ENCODE data around the gene TSR3.

Gene TSR3

GRCh38 chr16:1350691-1351090, 987 bp downstream of the TSR3 start:
- TF ChIP-seq CTCF (IDR thresholded peaks at IDR 0.05; ENCODE audit: low read depth, low read length): no peak
- DNase-seq (ENCODE audit: extremely low read depth, low read depth): no peak

GRCh38 chr16:1349951-1350350, 1.7 kb downstream of the TSR3 start:
- no peak for TF ChIP-seq CTCF (IDR thresholded peaks at IDR 0.05; ENCODE audit: low read depth, low read length)
- DNase-seq (ENCODE audit: extremely low read depth, low read depth): no peak

GRCh38 chr16:1349351-1349750, 2.3 kb downstream of the TSR3 start:
- DNase-seq (ENCODE audit: extremely low read depth, low read depth): no peak
- no peak for TF ChIP-seq CTCF (IDR thresholded peaks at IDR 0.05; ENCODE audit: low read depth, low read length)

GRCh38 chr16:1348926-1349325, 2.8 kb downstream of the TSR3 start:
- DNase-seq (ENCODE audit: extremely low read depth, low read depth): no peak
- no peak for TF ChIP-seq CTCF (IDR thresholded peaks at IDR 0.05; ENCODE audit: low read depth, low read length)

GRCh38 chr16:1348441-1348840, 3.2 kb downstream of the TSR3 start:
- no peak for TF ChIP-seq CTCF (IDR thresholded peaks at IDR 0.05; ENCODE audit: low read depth, low read length)
- no peak for DNase-seq (ENCODE audit: extremely low read depth, low read depth)

- no peak for TF ChIP-seq CTCF (IDR thresholded peaks at IDR 0.05; ENCODE audit: low read depth, low read length)
- DNase-seq (ENCODE audit: extremely low read depth, low read depth): no peak
These were observed 3.7 kb downstream of the TSR3 start for GRCh38 chr16:1347962-1348361.

- no peak for TF ChIP-seq CTCF (IDR thresholded peaks at IDR 0.05; ENCODE audit: low read depth, low read length)
- no peak for DNase-seq (ENCODE audit: extremely low read depth, low read depth)
These were observed 4.3 kb downstream of the TSR3 start for GRCh38 chr16:1347286-1347855.

Measured in AG09319 (cell line).